T follicular helper cell (primary cell): Measurements from ENCODE around the gene MBD3.

Experiments
- DNase-seq: peaks from one replicate; pipeline ENCODE4 v3.0.0-alpha.2; 2020; ENCODE audit warnings: low read depth

The MBD3 gene

DNA sequence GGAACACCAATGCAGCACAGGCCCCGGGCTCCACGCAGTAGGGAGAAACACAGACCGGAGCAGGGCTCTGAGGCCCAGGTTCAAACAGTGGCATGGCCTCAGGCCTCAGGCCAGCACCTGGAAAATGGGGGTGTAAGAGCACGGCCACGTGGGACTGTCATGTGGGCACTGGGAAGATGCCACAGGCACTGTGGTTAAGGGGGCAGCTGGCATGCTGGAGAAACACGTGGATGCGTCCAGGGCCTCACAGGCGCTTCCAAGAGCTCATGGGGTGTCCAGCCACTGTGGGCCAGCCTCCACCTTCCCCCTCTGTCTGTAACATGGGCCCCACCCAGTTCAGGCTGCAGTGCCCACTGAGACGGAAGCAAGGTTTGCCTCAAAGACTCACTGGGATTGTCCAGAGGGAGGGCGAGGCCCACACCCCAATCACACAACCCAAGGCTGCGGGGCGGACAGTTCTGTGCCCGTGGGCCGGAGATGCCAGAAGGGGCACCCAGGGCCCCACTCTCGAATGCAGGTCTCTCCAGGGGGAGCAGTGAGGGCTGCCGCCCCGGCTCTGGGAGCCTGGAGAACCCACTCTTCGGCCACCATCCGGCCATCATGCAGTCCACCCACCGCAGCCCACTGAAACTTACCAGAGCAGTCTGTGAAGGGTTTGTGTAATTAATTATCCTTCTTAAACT lies 6.3 kb upstream of the MBD3 start:
- no peak for DNase-seq

DNA sequence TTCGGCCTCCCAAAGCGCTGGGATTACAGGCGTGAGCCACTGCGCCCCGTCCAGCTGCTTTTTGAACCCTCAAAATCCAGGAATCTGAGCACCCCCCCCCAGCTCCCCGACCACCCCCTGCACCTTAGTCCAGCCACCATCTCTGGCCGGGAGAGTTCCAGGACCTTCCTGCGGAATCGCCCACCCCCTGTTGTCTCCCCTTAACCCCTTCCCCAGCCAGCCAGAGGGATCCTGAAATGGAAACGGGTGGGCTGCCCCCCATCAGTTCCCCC lies 772 bp upstream of the MBD3 start:
- no peak for DNase-seq

DNA sequence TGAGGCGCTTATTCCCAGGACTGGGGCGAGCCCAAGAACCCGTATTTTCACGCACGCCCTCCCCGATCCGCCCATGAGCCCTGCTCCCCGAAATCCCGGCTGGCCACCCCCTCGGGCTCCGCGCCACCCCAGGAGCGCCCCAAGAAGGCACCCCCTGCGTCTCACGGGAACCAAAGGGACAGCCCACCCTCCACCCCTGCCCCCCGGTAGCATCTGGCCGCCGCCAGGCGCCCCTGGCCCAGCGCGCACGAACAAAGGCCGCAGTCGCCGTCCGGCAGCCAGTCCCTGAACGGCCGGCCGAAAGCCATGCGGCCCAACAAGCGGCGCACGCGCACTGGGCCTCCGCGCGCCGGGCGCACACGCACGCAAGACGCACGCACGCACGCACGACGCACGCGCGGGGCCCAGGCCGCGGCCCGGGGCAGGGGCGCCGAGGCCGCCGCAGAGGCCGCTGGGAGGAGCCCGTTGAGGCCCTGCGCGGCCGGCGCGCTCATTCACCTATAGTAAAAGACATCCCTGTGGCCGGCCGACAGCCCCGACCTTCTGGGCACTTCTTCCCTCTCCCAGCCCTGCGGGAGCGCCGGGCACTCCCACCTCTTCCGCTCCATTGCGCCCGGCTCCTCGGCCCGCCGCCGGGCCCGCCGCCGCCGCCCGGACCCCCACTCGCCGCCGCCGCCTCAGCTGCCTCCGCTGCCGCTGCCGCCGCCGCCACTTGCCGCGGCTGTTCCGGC lies 476 bp downstream of the MBD3 start:
- peak; percentile 72 for DNase-seq

- DNase-seq = no peak
These were observed 1.1 kb downstream of the MBD3 start for GRCh38 chr19:1591421-1592023.

DNA sequence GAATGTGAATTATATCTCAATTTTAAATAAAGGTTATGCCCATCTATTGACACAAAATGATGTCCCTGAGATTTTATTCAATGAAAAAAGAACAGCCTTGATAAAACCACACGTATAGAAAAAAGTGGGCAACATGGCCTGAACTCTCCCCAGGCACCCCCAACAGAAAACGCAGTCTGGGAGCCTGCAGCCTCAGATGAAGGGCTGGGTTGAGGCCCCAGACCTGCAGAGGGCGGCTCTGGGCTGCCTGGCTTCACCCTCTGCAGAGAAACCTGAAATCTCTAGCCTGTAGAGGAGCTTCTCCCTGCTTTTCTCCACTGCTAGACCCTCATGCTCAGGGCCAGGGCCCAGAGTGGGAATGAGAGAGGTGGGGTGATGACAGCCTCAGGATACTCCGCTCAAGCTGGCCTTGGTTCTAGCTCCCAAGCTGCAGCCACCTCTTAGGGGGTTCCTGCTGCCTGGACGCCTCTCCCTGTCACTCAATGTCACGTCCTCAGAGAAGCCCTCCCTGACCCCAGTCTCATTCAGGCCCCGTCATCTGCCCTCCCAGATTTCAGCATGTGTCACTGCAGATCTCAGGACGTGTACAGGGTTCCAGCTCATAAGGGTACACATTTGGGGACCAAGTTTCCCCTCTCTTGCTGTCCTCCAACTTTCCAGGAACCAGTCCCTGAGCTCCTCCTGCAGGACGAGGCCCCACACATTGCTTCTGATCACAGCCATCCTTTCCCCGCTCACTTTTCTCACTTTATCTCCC lies 1.8 kb downstream of the MBD3 start:
- no peak for DNase-seq

DNA sequence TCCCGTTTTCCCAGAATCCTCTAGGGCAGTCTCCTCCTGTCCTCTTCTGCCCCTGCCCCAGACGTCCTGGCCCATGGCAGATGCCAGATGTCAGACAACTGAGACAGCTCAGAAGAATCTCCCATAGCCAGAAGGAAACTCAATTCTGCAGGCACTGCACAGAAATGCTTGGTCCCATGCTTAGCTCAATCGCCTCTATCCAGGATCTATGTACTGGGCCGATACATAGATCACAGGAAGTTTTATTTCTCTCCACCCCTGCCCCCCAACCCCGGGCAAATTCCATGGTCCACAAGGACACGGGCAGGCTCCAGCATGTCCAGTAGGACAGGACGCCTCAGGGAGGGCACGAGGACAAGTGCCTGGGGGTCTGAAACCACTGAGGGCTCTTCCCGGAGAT lies 4.8 kb downstream of the MBD3 start:
- no peak for DNase-seq

- DNase-seq = no peak
These were observed 7.5 kb downstream of the MBD3 start for GRCh38 chr19:1585243-1585580.

GRCh38 chr19:1584500-1585242 lies 8.0 kb downstream of the MBD3 start:
- no peak for DNase-seq

- no peak for DNase-seq
These were observed 10.5 kb downstream of the MBD3 start for GRCh38 chr19:1582201-1582600.

DNA sequence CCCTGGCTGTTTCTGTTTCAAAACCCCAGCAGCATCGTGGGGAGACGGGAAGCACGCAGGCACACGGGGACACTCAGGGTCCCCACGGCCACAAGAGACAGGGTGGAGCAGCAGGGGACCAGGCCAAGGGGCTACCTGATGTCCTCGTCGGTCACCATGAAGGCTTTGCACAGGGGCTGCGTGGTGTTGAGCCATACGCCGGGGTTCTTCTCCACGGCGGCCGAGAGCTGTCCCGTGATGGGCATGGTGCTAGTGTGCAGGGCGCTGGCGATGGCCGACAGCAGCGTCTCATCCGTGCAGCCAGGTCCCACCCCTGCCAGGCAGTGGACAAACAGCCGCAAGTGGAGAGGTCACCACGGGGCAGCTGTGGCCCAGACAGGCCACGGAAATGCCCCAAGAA lies 11.7 kb downstream of the MBD3 start:
- DNase-seq = no peak

GRCh38 chr19:1580382-1580781 lies 12.3 kb downstream of the MBD3 start:
- DNase-seq = no peak

GRCh38 chr19:1579222-1579621 lies 13.4 kb downstream of the MBD3 start:
- DNase-seq = no peak

DNA sequence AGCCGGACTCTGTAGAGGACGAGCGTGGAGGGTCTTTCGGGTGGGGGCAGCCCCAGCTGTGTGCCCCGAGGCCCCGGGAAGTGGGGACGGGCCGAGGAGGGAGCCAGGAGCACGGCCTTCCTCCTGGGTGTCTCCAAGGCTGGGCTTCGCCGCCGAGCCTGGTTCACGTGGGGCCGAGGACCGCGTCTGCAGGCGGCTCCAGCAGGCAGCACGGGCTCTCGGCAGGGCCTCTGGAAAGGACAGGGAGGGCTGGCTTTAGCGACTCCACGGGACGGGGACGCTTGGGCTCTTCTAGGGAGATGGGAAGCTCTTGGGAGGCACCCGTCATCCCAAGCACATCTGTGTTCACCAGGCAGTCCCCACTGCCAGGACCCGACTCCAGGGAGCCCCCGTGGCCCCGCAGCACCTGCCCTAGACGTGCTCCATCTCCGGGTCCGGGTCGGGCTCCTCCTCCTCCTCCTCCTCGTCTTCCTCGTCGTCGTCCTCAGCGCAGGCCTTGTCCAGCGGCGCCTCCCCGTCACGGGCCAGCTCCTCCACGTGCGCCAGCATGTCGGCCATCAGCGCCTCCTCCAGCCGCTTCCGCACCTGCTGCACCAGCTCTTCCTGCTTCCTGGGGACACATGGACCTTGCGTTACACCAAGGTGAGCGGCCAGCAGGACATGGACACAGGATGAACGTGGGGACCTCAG lies 14.6 kb downstream of the MBD3 start:
- DNase-seq = no peak

DNA sequence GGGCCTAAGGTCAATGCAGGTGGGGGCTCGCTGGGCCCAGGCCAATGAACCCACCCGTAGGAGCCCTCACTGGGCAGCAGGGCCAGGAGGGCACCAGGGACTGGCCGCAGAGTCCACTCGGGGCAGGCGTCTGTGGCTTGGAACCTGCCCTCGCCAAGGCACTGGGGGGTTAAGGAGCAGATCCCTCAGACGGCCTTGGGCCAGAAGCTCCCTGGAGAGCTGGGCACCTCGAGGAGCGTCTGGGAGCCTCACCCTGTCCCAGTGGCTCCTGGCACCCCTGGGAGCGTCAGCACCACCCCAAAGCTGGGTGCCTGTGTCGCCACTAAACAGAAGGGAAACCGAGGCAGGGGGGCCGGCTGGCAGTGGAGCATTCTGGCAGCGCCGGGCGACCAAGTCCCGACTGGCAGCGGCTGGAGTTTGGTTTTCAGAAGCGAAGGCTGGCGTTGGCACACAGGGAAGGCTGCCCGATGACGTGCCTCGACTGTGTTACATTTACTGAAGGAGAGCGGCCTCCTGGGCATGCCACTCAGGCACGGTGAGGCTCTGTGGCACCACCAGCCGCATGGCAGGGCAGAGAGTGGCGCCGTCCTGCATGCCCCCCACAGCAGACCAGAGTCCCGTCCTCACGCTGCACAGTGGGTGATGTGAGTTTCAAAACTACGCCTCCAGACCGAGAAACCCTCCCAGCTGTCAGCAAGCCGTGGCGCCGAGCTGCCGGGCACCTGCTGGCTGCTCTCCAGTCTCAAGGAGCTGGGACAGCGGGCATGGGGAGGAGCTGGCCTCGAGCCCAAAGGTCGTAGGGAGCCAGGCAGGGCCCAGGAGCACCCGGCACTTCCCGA lies 15.4 kb downstream of the MBD3 start:
- DNase-seq = no peak

- no peak for DNase-seq
These were observed 16.2 kb downstream of the MBD3 start for GRCh38 chr19:1576242-1577089.

- DNase-seq = no peak
These were observed 17.1 kb downstream of the MBD3 start for GRCh38 chr19:1575323-1576241.

GRCh38 chr19:1574354-1575136 lies 18.1 kb downstream of the MBD3 start:
- no peak for DNase-seq

- DNase-seq = no peak
These were observed 19.9 kb downstream of the MBD3 start for GRCh38 chr19:1572795-1573194.
